GM21390 (cell line): ENCODE data around the gene SPATA24.
"Not testable (repeated sequence)": the region's sequence is repeated elsewhere in the genome, so short reads cannot be mapped to it uniquely, and the experiment has no call there.

Source experiments
- ATAC-seq: cut with Tn5 transposase; IDR thresholded peaks from one replicate; pipeline ENCODE4 v1.9.1; 2021; ENCODE audit not compliant: unreplicated experiment

Gene SPATA24

DNA sequence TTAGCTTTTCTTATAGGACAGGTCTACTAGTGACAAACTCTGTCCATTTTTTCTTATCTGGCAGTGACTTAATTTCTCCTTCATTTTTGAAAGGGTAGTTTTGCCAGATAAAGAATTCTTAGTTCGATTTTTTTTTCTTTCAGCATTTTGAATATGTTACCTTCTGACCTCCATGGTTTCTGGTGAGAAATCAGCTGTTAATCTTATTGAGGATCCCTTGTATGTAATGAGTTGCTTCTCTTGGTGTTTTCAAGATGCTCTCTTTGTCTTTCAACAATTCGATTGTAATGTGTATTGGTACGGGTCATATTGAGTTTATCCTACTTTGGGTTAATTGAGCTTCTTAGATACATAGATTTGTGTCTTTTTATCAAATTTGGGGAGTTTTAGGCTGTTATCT lies 49.7 kb downstream of the SPATA24 start:
- ATAC-seq = no peak

DNA sequence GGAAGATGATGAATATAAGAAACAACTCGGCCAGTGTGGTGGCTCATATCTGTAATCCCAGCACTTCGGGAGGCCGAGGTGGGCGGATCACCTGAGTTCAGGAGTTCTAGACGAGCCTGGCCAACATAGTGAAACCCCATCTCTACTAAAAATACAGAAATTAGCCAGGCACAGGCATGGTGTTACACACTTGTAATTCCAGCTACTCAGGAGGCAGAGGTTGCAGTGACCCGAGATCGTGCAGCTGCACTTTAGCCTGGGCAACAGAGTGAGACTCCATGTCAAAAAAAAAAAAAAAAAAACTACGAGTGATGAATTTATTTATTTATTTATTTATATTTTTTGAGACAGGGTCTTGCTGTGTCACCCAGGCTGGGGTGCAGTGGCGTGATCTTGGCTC lies 56.0 kb downstream of the SPATA24 start:
- not testable (repeated sequence) for ATAC-seq
